HepG2 (cell line): ENCODE results near the gene GLYATL3. TPM values are rescaled to one million over a fixed set of nuclear protein-coding genes. Genes with fewer than 3 reads are reported as not detected.

Experiments
- CCAR2 ChIP-seq: fragments of 200-400 bp; formaldehyde crosslinking; optimal IDR thresholded peaks from 2 replicates; pipeline ENCODE3; 2018; ENCODE audit warnings: low read depth, mild to moderate bottlenecking, low read length, moderate library complexity
- KLF12 ChIP-seq: sonication (generic); formaldehyde crosslinking; IDR thresholded peaks from 2 replicates; pipeline ENCODE4 v1.4.0; 2020; ENCODE audit warnings: missing genetic modification reagents, borderline replicate concordance
- MEF2D ChIP-seq: sonication (generic); formaldehyde crosslinking; IDR thresholded peaks from 2 replicates; pipeline ENCODE4 v1.5.1; 2020; ENCODE audit warnings: mild to moderate bottlenecking, missing genetic modification reagents
- NAIF1 ChIP-seq: sonication (generic); formaldehyde crosslinking; IDR thresholded peaks from 2 replicates; pipeline ENCODE4 v1.5.0; 2020; ENCODE audit warnings: mild to moderate bottlenecking, missing genetic modification reagents, borderline replicate concordance
- NFE2L2 ChIP-seq: fragments of 150-350 bp; IDR thresholded peaks from 2 replicates; pipeline ENCODE4 v1.6.1; 2014; ENCODE audit warnings: low read length
- REXO4 ChIP-seq: sonication (generic); formaldehyde crosslinking; IDR thresholded peaks from 2 replicates; pipeline ENCODE4 v1.8.0; 2022; ENCODE audit warnings: missing genetic modification reagents, mild to moderate bottlenecking, borderline replicate concordance
- U2AF2 ChIP-seq: fragments of 200-400 bp; formaldehyde crosslinking; IDR thresholded peaks from 2 replicates; pipeline ENCODE4 v1.6.1; 2017; ENCODE audit warnings: low read depth, mild to moderate bottlenecking, low read length
- ZNF235 ChIP-seq: sonication (generic); formaldehyde crosslinking; IDR thresholded peaks from 2 replicates; pipeline ENCODE4 v1.8.1; 2023; ENCODE audit warnings: mild to moderate bottlenecking, missing genetic modification reagents, borderline replicate concordance
- ZNF264 ChIP-seq: sonication (generic); formaldehyde crosslinking; IDR thresholded peaks from 2 replicates; pipeline ENCODE4 v1.4.0; 2020; ENCODE audit warnings: missing genetic modification reagents
- ZNF446 ChIP-seq: sonication (generic); formaldehyde crosslinking; IDR thresholded peaks from 2 replicates; pipeline ENCODE4 v1.5.0; 2020; ENCODE audit warnings: mild to moderate bottlenecking, missing genetic modification reagents
- ZNF678 ChIP-seq: sonication (generic); formaldehyde crosslinking; IDR thresholded peaks from 2 replicates; pipeline ENCODE4 v1.4.0; 2020; ENCODE audit warnings: mild to moderate bottlenecking, missing genetic modification reagents
- ZSCAN12 ChIP-seq: sonication (generic); formaldehyde crosslinking; IDR thresholded peaks from 2 replicates; pipeline ENCODE4 v1.9.0; 2021; ENCODE audit warnings: mild to moderate bottlenecking, missing genetic modification reagents
- polyA plus RNA-seq, 8 experiments: library from polyadenylated mRNA; depleted of rRNA in 3 of 8; stranded (reverse) in 7 of 8; unstranded in 1 of 8; fragments of >200 nt; fragmentation: Illumina TruSeq in 4 of 8; extraction: Trizol in 4 of 8; gene quantifications; 2 replicates each; pipeline versions ENCODE4 v1.2.1 to v1.2.3, GENCODE V29; 2011 to 2016; ENCODE audit warnings: low read depth in 4 of 8, missing spikeins in 1 of 8, mixed read lengths in 1 of 8; ENCODE audit not compliant: insufficient read depth in 1 of 8
- total RNA-seq, 5 experiments: library from RNA; depleted of rRNA; stranded (reverse); fragments of >200 nt; fragmentation: Illumina TruSeq; extraction: Trizol; gene quantifications; 2 replicates each; pipeline ENCODE4 v1.2.3, GENCODE V29; 2016; ENCODE audit warnings: low read depth in 1 of 5
- TF ChIP-seq, protein P1 (sequence below): sonication (generic); formaldehyde crosslinking; IDR thresholded peaks from 2 replicates; pipeline ENCODE4 v1.4.0; 2020; ENCODE audit warnings: mild to moderate bottlenecking, low read depth, missing genetic modification reagents
- TF ChIP-seq, protein P2 (sequence below): fragments of 450-650 bp; IDR thresholded peaks from 2 replicates; pipeline ENCODE4 v1.6.1; 2016
- TF ChIP-seq, protein P3 (sequence below): sonication (generic); formaldehyde crosslinking; IDR thresholded peaks from 2 replicates; pipeline ENCODE4 v1.8.0; 2022; ENCODE audit warnings: missing genetic modification reagents, mild to moderate bottlenecking, inconsistent platforms, borderline replicate concordance
- TF ChIP-seq, protein P4 (sequence below): sonication (generic); formaldehyde crosslinking; IDR thresholded peaks from 2 replicates; pipeline ENCODE4 v1.5.1; 2020; ENCODE audit warnings: mild to moderate bottlenecking, missing genetic modification reagents, moderate library complexity
- TF ChIP-seq, protein P5 (sequence below): fragments of 450-650 bp; IDR thresholded peaks from 2 replicates; pipeline ENCODE4 v1.6.1; 2017; ENCODE audit warnings: mild to moderate bottlenecking
- TF ChIP-seq, protein P6 (sequence below): sonication (generic); formaldehyde crosslinking; conservative IDR thresholded peaks from 2 replicates; pipeline ENCODE4 v1.5.0; 2020; ENCODE audit warnings: missing genetic modification reagents

Gene GLYATL3
- total and polyA plus RNA-seq, 2 of the 13 experiments (the other 11 are each of a cell fraction or from before 2014, with no cell fraction given): 0.05 TPM; not detected in 1

DNA sequence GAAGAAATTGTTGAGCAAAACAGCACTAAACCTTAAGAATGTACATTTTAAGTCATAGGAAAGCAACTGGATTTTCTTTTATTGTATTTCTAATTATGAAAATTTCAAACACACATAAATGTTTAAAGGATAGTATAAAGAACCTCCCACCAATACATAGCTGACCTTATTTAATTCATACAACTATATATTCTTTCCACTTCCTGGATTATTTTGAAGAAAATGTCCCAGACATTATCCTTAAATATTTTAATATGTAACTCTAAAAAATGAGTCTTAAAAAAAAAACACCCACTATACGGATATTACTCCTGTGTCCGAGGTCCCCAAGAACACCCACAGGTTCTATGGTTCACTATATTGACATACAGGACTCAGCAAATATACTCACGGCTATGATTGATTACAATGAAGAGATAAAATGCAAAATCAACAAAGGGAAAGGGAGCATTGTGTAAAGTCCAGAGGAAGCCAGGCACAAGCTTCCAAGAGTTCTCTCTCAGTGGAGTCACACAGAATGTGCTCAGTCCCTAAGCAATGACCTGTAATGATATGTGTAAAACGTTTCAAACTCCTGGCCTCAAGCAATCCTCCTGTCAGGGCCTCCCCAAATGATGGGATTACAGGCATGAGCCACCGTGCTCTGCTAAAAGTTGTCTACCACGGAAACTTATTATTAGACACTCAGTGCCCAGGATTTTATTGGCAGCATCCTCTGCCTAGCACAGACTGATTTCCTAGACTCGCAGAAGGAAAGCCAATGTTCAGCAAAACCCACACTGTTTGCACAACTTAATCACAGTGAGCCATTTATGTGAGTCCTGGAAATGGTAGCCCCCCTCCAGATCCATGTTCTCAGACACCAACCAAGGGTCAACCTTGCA lies 23.2 kb downstream of the GLYATL3 start (continued):
- TF ChIP-seq, protein P1, sequence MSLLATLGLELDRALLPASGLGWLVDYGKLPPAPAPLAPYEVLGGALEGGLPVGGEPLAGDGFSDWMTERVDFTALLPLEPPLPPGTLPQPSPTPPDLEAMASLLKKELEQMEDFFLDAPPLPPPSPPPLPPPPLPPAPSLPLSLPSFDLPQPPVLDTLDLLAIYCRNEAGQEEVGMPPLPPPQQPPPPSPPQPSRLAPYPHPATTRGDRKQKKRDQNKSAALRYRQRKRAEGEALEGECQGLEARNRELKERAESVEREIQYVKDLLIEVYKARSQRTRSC (CRISPR knock-in tag): no peak
- TF ChIP-seq, protein P2, sequence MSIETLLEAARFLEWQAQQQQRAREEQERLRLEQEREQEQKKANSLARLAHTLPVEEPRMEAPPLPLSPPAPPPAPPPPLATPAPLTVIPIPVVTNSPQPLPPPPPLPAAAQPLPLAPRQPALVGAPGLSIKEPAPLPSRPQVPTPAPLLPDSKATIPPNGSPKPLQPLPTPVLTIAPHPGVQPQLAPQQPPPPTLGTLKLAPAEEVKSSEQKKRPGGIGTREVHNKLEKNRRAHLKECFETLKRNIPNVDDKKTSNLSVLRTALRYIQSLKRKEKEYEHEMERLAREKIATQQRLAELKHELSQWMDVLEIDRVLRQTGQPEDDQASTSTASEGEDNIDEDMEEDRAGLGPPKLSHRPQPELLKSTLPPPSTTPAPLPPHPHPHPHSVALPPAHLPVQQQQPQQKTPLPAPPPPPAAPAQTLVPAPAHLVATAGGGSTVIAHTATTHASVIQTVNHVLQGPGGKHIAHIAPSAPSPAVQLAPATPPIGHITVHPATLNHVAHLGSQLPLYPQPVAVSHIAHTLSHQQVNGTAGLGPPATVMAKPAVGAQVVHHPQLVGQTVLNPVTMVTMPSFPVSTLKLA: no peak
- TF ChIP-seq ZNF446 (CRISPR knock-in tag): no peak
- no peak for TF ChIP-seq ZSCAN12
- TF ChIP-seq, protein P3, sequence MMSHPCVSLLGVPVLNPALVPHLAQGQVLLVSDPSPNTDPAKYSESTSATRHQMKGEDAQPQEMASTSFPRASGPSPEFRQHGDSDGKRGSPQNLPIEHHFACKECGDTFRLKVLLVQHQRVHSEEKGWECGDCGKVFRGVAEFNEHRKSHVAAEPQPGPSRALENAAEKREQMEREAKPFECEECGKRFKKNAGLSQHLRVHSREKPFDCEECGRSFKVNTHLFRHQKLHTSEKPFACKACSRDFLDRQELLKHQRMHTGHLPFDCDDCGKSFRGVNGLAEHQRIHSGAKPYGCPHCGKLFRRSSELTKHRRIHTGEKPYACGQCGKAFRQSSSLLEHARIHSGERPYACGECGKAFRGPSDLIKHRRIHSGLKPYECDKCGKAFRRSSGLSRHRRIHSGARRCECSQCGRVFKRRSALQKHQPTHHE (CRISPR knock-in tag): no peak
- TF ChIP-seq ZNF235 (CRISPR knock-in tag): no peak
- TF ChIP-seq, protein P4, sequence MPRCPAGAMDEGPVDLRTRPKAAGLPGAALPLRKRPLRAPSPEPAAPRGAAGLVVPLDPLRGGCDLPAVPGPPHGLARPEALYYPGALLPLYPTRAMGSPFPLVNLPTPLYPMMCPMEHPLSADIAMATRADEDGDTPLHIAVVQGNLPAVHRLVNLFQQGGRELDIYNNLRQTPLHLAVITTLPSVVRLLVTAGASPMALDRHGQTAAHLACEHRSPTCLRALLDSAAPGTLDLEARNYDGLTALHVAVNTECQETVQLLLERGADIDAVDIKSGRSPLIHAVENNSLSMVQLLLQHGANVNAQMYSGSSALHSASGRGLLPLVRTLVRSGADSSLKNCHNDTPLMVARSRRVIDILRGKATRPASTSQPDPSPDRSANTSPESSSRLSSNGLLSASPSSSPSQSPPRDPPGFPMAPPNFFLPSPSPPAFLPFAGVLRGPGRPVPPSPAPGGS (CRISPR knock-in tag): 0 out of 2 replicates have a peak, but pooled peaks have one; percentile 55
- TF ChIP-seq CCAR2: peak; percentile 33
- peak; percentile 50; the same call in 1 of the 2 replicates for TF ChIP-seq NAIF1 (CRISPR knock-in tag)
- peak; percentile 84 for TF ChIP-seq ZNF264 (CRISPR knock-in tag)
- TF ChIP-seq KLF12 (CRISPR knock-in tag): no peak
- TF ChIP-seq, protein P5, sequence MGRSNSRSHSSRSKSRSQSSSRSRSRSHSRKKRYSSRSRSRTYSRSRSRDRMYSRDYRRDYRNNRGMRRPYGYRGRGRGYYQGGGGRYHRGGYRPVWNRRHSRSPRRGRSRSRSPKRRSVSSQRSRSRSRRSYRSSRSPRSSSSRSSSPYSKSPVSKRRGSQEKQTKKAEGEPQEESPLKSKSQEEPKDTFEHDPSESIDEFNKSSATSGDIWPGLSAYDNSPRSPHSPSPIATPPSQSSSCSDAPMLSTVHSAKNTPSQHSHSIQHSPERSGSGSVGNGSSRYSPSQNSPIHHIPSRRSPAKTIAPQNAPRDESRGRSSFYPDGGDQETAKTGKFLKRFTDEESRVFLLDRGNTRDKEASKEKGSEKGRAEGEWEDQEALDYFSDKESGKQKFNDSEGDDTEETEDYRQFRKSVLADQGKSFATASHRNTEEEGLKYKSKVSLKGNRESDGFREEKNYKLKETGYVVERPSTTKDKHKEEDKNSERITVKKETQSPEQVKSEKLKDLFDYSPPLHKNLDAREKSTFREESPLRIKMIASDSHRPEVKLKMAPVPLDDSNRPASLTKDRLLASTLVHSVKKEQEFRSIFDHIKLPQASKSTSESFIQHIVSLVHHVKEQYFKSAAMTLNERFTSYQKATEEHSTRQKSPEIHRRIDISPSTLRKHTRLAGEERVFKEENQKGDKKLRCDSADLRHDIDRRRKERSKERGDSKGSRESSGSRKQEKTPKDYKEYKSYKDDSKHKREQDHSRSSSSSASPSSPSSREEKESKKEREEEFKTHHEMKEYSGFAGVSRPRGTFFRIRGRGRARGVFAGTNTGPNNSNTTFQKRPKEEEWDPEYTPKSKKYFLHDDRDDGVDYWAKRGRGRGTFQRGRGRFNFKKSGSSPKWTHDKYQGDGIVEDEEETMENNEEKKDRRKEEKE: no peak
- TF ChIP-seq U2AF2: no peak
- TF ChIP-seq, protein P6, sequence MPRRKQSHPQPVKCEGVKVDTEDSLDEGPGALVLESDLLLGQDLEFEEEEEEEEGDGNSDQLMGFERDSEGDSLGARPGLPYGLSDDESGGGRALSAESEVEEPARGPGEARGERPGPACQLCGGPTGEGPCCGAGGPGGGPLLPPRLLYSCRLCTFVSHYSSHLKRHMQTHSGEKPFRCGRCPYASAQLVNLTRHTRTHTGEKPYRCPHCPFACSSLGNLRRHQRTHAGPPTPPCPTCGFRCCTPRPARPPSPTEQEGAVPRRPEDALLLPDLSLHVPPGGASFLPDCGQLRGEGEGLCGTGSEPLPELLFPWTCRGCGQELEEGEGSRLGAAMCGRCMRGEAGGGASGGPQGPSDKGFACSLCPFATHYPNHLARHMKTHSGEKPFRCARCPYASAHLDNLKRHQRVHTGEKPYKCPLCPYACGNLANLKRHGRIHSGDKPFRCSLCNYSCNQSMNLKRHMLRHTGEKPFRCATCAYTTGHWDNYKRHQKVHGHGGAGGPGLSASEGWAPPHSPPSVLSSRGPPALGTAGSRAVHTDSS: no peak
- no peak for TF ChIP-seq REXO4 (CRISPR knock-in tag)
- peak; percentile 46; the same call in 1 of the 2 replicates for TF ChIP-seq NFE2L2
- TF ChIP-seq MEF2D (CRISPR knock-in tag): peak; percentile 74
- no peak for TF ChIP-seq ZNF678 (CRISPR knock-in tag)
